Right ventricle myocardium superior (tissue), 1 donor: ENCODE measurements around the gene GLI1. TPM values are rescaled to one million over a fixed set of nuclear protein-coding genes. Genes with fewer than 3 reads are reported as not detected.
"Not testable (repeated sequence)": the region's sequence is repeated elsewhere in the genome, so short reads cannot be mapped to it uniquely, and the experiment has no call there.

Experiments used
- ATAC-seq: fragments of 200-7000 bp; cut with Tn5 transposase; one replicate; pipeline ENCODE4 v1.9.1; 2020; ENCODE audit warnings: mild to moderate bottlenecking; ENCODE audit not compliant: poor library complexity
- DNase-seq: peaks from one replicate; pipeline ENCODE4 v3.0.0-alpha.2; 2020
- intact Hi-C: fragments of 100-400 bp; cut with DNase I; formaldehyde crosslinking; loops from one replicate; pipeline ENCODE4 v1.11.2; 2022
- total RNA-seq: library from RNA; stranded (reverse); fragmentation: NEBNext Ultra II Directional; extraction: Animal tissue kit (Norgen Biotek cat#: 25700); gene quantifications from one replicate; pipeline ENCODE4 v1.2.1, GENCODE V29; 2021
- donor health status: DM: no; HTN: yes; CAD: no; lungs with severe emphysema.

Gene GLI1
- total RNA-seq, 1 donor from 2014 or later = 0.56 TPM

DNA sequence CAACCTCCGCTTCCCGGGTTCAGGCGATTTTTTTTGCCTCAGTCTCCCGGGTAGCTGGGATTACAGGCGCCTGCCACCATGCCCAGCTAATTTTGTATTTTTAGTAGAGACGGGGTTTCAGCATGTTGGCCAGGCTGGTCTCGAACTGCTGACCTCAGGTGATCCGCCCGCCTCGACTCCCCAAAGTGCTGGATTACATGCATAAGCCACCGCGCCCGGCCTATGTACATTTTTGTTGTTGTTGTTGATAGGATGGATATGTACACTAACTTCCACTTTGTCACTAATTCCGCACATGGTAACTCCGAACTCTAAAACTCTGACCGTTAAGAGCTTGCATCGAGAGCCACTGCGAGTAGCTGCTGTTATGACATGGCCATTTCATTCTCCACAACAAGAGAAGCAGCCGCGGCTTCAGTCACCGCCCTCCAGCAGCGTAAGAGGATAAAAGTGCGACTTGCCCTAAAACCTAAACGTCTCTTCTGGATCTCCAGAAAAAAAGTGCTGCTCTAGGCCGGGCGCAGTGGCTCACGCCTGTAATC, 27.5 kb downstream of the GLI1 start:
- intact Hi-C loops = no loop called here
- DNase-seq (no peak), ATAC-seq (no peak)

- DNase-seq (peak; percentile 97), ATAC-seq (peak; percentile 99)
- intact Hi-C loops = no loop called here
Measured at GRCh38 chr12:57487597-57488401, 28.2 kb downstream of the GLI1 start, which contains the start of gene MARS1. Gene MARS1, plus strand, starts transcription at chr12:57488068. Its CDS starts 23 bp downstream, at chr12:57488091.

DNA sequence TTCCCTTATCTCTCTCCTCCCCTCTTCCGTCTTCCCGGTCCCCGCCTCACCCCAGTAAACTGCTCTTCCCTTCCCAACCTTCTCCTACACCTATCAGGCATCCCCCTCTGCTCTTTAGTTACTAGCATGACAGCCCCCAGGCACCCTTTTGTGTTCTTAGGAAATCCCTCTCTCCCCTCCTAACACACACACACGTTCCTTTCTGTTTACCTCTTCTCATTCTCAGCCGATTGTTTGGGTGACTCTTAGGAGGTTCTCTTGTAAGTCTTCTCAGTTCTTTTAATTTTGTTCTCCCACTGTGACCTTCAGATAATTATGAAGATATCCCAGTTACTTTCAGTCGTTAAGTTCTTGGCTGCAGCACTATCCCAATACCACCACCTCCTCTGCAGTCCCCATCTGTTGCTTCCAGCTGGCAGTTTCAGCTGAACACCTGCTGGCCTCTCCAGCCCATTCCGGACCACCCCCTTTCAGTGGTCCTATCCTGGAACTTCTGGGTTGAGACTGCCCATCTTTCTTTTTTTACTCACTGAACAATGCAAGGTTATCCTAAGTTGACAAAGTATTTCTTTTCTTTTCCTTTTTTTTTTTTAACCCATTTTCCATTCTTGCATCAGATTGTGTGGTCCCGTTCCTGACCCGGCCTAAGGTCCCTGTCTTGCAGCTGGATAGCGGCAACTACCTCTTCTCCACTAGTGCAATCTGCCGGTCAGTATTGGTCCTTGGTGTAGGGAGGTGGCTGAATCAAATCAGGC, 29.0 kb downstream of the GLI1 start:
- no peak for ATAC-seq
- no peak for DNase-seq
- intact Hi-C loops = no loop called here

DNA sequence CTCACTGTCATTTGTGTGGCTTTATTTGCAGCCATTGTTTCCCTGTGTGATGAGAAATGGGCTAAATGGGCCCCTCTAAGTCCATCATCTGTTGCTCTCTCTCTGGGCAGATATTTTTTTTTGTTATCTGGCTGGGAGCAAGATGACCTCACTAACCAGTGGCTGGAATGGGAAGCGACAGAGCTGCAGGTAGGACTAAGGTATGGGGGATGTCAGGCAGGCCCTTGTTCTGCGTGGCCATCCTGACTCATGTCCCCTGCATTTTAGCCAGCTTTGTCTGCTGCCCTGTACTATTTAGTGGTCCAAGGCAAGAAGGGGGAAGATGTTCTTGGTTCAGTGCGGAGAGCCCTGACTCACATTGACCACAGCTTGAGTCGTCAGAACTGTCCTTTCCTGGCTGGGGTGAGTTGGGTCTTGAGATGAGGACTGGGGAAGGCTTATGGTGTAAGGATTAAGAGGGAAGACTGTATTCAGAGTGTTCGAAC, 29.6 kb downstream of the GLI1 start:
- intact Hi-C loops = no loop called here
- ATAC-seq (no peak), DNase-seq (no peak)

DNA sequence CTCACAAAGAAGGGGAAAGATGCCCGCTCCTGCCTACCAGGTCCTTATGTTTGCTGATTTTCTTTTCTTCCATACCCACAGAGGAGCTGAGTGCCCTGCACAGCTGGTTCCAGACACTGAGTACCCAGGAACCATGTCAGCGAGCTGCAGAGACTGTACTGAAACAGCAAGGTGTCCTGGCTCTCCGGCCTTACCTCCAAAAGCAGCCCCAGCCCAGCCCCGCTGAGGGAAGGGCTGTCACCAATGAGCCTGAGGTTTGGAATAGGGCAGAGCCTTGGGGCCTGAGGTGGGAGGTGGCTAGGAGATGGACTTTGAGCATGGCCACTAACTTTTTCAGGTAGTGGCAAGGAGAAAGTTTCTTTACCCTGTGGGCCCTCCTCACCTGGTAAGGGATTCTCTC, 30.5 kb downstream of the GLI1 start:
- intact Hi-C loops = no loop called here
- DNase-seq = no peak
- no peak for ATAC-seq

DNA sequence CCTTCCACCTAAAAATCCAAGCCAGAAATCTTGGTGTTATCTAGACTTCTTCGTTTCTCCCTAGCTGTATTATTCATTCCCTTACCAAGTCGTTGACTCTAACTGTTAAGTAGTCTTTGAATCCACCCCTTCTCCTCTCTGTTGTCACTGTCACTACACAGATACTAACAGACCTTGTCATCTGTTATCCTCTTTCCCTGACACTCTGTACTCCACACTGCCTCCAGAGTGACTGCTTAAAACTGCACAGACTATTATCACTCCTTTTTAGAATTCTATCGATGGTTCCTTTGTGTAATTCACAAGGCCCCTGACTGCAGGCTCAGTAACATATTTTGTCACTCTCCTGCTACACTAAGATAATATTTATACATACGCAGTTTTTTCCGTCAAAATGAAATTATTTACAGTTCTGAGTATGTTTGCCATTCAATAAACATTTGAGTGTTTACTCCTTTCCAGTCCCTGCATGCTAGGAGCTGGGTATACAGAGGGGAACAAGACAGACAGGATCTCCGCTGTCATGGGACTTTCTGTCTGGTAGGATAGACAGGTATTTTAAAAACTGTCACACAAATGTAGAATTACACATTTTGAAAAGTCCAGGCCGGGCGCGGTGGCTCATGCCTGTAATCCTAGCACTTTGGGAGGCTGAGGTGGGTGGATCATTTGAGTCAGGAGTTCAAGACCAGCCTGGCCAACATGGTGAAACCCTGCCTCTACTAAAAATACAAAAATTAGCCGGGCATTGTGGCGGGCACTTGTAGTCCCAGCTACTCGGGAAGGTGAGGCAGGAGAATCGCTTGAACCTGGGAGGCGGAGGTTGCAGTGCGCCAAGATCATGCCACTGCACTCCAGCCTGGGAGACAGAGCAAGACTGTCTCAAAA, 32.1 kb downstream of the GLI1 start:
- intact Hi-C loops = no loop called here
- no peak for DNase-seq
- no peak for ATAC-seq

DNA sequence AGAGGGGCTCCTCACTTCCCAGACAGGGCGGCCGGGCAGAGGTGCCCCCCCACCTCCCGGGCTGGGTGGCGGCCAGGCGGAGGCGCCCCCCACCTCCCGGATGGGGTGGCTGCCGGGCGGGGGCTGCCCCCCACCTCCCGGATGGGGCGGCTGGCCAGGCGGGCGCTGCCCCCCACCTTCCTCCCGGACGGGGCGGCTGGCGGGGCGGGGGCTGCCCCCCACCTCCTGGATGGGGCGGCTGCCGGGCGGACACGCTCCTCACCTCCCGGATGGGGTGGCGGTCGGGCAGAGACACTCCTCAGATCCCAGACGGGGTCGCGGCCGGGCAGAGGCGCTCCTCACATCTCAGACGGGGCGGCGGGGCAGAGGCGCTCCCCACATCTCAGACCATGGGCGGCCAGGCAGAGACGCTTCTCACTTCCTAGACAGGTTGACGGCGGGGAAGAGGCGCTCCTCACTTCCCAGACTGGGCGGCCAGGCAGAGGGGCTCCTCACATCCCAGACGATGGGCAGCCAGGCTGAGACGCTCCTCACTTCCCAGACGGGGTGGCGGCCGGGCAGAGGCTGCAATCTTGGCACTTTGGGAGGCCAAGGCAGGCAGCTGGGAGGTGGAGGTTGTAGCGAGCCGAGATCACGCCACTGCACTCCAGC, 35.6 kb downstream of the GLI1 start:
- intact Hi-C loops, ATAC-seq, DNase-seq: not testable (repeated sequence)

DNA sequence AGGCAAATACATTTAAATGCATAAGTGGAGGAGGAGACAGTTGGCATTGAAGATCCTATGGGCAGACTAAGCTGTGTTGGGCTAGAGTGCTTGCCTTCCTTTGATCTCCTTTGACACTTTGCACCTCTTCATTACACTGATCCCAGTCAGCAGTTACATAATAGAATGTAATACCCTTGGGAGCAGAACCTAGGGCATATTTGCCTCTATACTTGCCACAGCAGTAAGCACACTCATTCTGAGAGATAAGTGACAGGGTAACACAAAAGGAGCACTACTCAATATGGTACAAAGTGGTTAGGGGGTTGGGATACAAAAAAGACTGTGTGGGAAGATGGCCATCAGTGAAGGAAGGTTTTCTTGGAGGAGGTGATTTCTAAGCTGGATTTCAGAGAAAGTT, 37.2 kb downstream of the GLI1 start:
- DNase-seq = no peak
- intact Hi-C loops = no loop called here
- peak; percentile 25 for ATAC-seq

- ATAC-seq (no peak), DNase-seq (no peak)
- intact Hi-C loops = no loop called here
Measured at GRCh38 chr12:57497223-57498131, 37.9 kb downstream of the GLI1 start.

GRCh38 chr12:57498132-57498502, 38.5 kb downstream of the GLI1 start:
- ATAC-seq = no peak
- no peak for DNase-seq
- intact Hi-C loops = no loop called here

- intact Hi-C loops = no loop called here
- DNase-seq (no peak), ATAC-seq (no peak)
Measured at GRCh38 chr12:57498571-57498970, 39.0 kb downstream of the GLI1 start.

GRCh38 chr12:57500213-57500612, 40.6 kb downstream of the GLI1 start:
- no peak for ATAC-seq
- intact Hi-C loops = no loop called here
- no peak for DNase-seq

- ATAC-seq, intact Hi-C loops, DNase-seq: not testable (repeated sequence)
Measured at GRCh38 chr12:57502311-57502969, 42.9 kb downstream of the GLI1 start.

- DNase-seq, intact Hi-C loops, ATAC-seq: not testable (repeated sequence)
Measured at GRCh38 chr12:57506541-57506940, 47.0 kb downstream of the GLI1 start.

- intact Hi-C loops, DNase-seq, ATAC-seq: not testable (repeated sequence)
Measured at GRCh38 chr12:57507796-57508195, 48.2 kb downstream of the GLI1 start.

- intact Hi-C loops = no loop called here
- DNase-seq (no peak), ATAC-seq (no peak)
Measured at GRCh38 chr12:57511161-57511560, 51.6 kb downstream of the GLI1 start.
